Glutamatergic neuron (in vitro differentiated cells): ENCODE measurements around the gene UCN. TPM values are rescaled to one million over a fixed set of nuclear protein-coding genes. Genes with fewer than 3 reads are reported as not detected.

ENCODE experiments used
- DNase-seq: peaks from one replicate; pipeline ENCODE4 v3.0.0; 2022
- H3K27ac Mint-ChIP-seq: one replicate; pipeline ENCODE4 v1.8.0; 2020; ENCODE audit warnings: mild to moderate bottlenecking, mixed read lengths, inconsistent platforms; ENCODE audit not compliant: unreplicated experiment
- H3K27me3 Mint-ChIP-seq: one replicate; pipeline ENCODE4 v1.8.0; 2020; ENCODE audit warnings: mild to moderate bottlenecking, moderate library complexity, mixed read lengths, inconsistent platforms; ENCODE audit not compliant: unreplicated experiment
- H3K36me3 Mint-ChIP-seq: one replicate; pipeline ENCODE4 v1.8.0; 2020; ENCODE audit warnings: mild to moderate bottlenecking, mixed read lengths, inconsistent platforms; ENCODE audit not compliant: unreplicated experiment
- H3K4me1 Mint-ChIP-seq: one replicate; pipeline ENCODE4 v1.8.0; 2020; ENCODE audit warnings: mild to moderate bottlenecking, low read depth, mixed read lengths, inconsistent platforms; ENCODE audit not compliant: unreplicated experiment
- H3K4me3 Mint-ChIP-seq: one replicate; pipeline ENCODE4 v1.8.0; 2020; ENCODE audit warnings: mild to moderate bottlenecking, mixed read lengths, inconsistent platforms; ENCODE audit not compliant: unreplicated experiment
- H3K9me3 Mint-ChIP-seq: one replicate; pipeline ENCODE4 v1.8.0; 2020; ENCODE audit warnings: mild to moderate bottlenecking, moderate library complexity, mixed read lengths, inconsistent platforms; ENCODE audit not compliant: unreplicated experiment
- total RNA-seq: library from RNA; stranded (reverse); fragmentation: NEBNext Ultra II Directional; extraction: Animal tissue kit (Norgen Biotek cat#: 25700); gene quantifications from one replicate; pipeline ENCODE4 v1.2.1, GENCODE V29; 2021; ENCODE audit not compliant: unreplicated experiment
- TF ChIP-seq, protein P1 (sequence below): fragments of 200-600 bp; sonication (generic); IDR thresholded peaks from one replicate; pipeline ENCODE4 v1.5.0; 2021; ENCODE audit not compliant: partially characterized antibody, unreplicated experiment

UCN gene
- total RNA-seq, 1 donor from 2014 or later, result 1.9 TPM

DNA sequence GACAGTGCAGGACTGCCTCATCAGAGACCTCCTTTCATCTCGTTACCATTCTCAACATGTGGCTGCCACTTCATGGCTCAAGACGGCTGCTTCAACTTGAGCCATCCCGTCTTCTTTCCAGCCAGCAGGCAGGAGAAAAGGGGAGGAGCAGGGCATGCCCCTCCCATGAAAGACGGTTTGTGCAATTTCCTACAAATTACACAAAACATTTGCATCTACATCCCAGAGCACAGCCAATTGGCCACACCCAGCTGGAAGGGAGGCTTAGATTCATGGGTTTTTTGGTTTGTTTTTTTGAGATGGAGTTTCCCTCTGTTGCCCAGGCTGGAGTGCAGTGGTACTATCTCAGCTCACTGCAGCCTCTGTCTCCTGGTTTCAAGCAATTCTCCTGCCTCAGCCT, 11.8 kb downstream of the UCN start:
- H3K4me1 Mint-ChIP-seq, result peaks cover 2% of the 10 kb centered on the region
- H3K27ac Mint-ChIP-seq, result no peak overlapping the region
- TF ChIP-seq, protein P1, sequence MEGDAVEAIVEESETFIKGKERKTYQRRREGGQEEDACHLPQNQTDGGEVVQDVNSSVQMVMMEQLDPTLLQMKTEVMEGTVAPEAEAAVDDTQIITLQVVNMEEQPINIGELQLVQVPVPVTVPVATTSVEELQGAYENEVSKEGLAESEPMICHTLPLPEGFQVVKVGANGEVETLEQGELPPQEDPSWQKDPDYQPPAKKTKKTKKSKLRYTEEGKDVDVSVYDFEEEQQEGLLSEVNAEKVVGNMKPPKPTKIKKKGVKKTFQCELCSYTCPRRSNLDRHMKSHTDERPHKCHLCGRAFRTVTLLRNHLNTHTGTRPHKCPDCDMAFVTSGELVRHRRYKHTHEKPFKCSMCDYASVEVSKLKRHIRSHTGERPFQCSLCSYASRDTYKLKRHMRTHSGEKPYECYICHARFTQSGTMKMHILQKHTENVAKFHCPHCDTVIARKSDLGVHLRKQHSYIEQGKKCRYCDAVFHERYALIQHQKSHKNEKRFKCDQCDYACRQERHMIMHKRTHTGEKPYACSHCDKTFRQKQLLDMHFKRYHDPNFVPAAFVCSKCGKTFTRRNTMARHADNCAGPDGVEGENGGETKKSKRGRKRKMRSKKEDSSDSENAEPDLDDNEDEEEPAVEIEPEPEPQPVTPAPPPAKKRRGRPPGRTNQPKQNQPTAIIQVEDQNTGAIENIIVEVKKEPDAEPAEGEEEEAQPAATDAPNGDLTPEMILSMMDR, result no peak
- H3K27me3 Mint-ChIP-seq, result no peaks in the 10 kb centered on the region
- no peak overlapping the region for H3K4me3 Mint-ChIP-seq
- no peaks in the 10 kb centered on the region for H3K36me3 Mint-ChIP-seq
- DNase-seq, result no peak
- H3K9me3 Mint-ChIP-seq, result peaks cover 7% of the 10 kb centered on the region

DNA sequence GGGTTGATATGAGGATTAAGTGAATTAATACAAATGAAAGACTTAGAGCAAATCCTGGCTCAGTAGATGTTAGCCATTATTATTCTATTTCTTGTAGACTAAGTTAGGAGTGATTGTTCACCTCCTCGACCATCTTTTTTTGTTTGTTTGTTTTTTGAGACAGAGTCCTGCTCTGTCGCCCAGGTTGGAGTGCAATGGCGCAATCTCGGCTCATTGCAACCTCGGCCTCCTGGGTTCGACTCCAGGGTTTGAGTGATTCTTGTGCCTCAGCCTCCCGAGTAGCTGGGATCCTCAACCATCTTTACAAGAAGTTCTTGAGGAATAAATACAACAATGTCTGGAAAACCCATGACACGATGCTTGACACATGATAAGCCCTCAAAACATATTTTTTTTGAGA, 13.3 kb downstream of the UCN start:
- TF ChIP-seq, protein P1, result no peak
- DNase-seq, result no peak
- Mint-ChIP-seq H3K4me1 (peaks cover 3% of the 10 kb centered on the region), H3K27me3 (no peaks in the 10 kb centered on the region), H3K27ac (no peak overlapping the region), H3K9me3 (peaks cover 7% of the 10 kb centered on the region), H3K36me3 (no peaks in the 10 kb centered on the region), H3K4me3 (no peak overlapping the region)

DNA sequence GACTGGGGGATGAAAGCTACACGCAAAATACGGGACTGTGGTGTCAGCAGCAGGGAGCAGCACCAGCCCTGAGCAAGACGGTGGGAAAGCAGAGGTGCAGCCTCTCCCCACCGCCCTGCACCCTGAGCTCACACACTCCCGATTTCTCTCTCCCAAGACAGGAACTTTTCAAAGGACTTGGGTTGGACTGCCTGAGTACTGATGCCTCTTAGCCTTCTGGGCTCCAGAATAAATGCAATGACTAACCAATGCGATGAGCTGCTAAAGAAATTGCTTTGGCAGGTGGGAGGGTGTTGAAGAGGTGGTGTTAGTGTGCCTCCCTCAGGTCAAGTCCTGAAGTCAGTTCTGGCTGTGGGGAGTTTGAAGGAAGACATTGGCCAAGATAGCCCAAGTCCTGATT, 16.4 kb downstream of the UCN start:
- peaks cover 4% of the 10 kb centered on the region for H3K27me3 Mint-ChIP-seq
- no peaks in the 10 kb centered on the region for H3K36me3 Mint-ChIP-seq
- TF ChIP-seq, protein P1, result no peak
- no peak for DNase-seq
- no peak overlapping the region for H3K27ac Mint-ChIP-seq
- peaks cover 3% of the 10 kb centered on the region for H3K4me1 Mint-ChIP-seq
- H3K9me3 Mint-ChIP-seq, result no peaks in the 10 kb centered on the region
- H3K4me3 Mint-ChIP-seq, result no peak overlapping the region

DNA sequence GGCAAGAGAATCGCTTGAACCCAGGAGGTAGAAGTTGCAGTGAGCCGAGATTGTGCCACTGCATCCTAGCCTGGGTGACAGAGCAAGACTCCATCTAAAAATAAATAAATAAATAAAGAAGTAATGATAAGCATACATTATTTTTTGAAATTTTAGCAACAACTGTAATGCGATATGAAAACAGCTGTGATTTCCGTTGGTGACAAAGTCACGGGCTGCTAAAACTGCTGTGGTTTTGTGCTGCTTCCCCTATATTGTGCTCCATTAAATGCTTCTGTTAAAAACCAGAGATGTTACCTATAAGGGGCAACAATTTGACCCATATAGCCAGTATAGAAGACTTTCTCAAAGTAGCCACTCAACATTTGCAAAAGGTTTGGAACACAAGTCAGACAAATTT, 17.7 kb downstream of the UCN start:
- peaks cover 4% of the 10 kb centered on the region for H3K27me3 Mint-ChIP-seq
- no peaks in the 10 kb centered on the region for H3K9me3 Mint-ChIP-seq
- peaks cover 3% of the 10 kb centered on the region for H3K4me1 Mint-ChIP-seq

DNA sequence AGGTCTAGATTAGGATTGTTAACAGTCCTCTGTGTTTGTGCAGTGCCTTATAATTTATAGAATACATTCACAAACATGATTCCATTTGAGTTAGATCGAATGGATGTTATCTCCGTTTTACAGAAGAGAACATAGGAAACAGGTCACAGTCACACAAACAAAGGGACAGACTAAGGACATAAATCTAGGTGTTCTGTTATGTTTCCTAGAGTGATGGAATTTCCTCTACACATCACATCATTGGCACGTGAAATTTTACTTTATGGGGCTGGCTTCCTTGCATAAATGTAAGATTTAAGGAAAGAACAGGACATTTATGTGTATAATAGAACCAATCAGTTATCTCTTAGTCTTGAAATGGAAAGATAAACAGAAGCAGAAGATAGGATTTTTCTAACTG, 19.6 kb downstream of the UCN start:
- Mint-ChIP-seq H3K4me1 (peaks cover 3% of the 10 kb centered on the region), H3K4me3 (no peak overlapping the region), H3K36me3 (no peaks in the 10 kb centered on the region), H3K9me3 (no peaks in the 10 kb centered on the region), H3K27ac (no peak overlapping the region), H3K27me3 (peaks cover 4% of the 10 kb centered on the region)
- TF ChIP-seq, protein P1, result no peak
- no peak for DNase-seq

More for the DNA sequence above, 17.7 kb downstream of the UCN start:
- H3K36me3 Mint-ChIP-seq, result no peaks in the 10 kb centered on the region
- H3K27ac Mint-ChIP-seq, result no peak overlapping the region
- no peak overlapping the region for H3K4me3 Mint-ChIP-seq
- no peak for DNase-seq
- TF ChIP-seq, protein P1, result no peak
